NCI-H128 (cell line): ENCODE results near the gene CSRP1.
"Not testable (repeated sequence)": the region's sequence is repeated elsewhere in the genome, so short reads cannot be mapped to it uniquely, and the experiment has no call there.

Experiments used
- DNase-seq: peaks from one replicate; lab custom pipeline; 2025; ENCODE audit not compliant: unreplicated experiment; lab: John Stamatoyannopoulos, UW

The CSRP1 gene

DNA sequence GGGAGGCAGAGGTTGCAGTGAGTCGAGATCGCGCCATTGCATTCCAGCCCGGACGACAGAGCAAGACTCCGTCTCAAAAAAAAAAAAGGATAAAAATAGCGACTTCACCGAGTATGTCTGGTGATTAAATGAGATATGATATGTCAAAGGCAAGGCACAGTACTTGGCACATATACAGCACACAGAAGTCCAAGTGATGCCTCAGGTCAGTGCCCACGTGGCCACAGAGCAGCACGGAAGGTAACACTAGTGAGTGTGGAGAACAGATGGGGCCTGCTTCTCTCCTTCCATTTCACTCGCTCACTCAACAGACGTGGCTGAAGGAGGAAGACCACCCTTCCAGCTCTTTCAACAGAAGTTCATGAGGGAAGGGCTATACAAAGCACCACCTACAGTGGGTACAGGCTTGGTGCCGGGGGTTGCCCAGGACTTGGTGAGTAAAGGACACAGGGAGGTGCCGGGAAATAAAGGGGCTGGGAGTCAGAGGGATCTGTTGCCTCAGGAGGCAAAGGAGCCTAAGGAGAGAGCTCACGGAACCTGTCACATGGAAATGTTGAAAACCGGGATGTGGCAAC is 8.9 kb downstream of the CSRP1 start:
- no peak for DNase-seq

DNA sequence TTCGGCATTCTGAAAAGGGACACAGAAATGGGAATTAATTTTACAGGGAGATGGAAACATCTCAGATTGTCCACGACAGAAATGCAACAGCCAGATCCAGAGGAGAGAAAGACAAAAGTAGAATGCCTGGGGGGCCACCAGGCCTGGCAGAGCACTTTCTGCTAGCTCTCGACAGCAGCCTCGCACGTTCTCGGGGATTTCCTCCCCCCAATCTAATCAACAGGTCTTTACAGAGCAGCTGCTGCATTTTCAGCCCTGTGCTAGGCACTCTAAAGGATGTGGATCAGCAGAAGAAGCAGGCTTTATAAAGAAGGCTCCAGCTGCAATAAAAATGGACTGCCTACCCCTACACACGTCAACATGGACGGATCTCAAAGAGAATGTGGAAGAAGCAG is 10.6 kb downstream of the CSRP1 start:
- DNase-seq = no peak

GRCh38 chr1:201495551-201496295 is 11.2 kb downstream of the CSRP1 start:
- no peak for DNase-seq

DNA sequence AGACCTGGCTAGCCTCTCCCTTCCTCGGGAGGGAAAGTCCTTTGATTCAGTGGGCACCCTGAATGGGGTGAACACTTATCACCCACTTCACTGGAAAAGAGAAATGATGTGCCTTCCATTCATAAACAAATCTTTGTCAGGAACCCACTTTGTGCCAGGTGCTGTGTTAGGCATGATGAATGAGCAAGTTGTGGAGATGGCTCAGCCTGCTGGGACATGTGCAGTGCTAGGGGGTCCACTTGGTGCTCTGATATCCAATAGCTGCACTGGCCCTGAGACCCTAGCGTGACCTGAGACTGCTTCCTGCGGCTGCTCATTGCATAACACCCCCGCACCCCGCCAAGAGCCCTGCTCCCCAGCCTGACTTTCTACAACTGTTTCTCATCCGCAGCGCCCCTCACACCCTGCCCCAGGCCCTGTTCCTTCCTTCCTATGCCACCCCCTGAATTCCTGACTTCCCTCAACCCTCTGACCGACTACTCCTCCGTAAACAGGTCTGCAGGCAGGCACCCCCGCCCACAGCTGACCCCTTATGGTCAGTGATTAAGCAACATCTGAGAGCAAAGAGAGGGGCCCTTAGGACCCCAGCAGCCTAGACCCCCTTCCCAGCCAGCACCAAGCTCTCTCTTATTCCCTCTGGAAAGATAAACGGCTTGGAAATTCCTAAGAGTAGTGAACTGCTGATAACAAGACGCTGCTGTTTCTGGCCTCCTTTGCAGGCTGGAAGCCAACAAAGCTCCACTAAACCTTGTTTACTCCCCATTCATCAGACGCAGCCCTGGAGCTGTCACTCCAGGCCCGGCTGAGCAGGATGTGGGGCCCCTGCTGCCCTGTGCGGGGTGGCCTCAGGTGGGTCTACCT is 12.9 kb downstream of the CSRP1 start:
- DNase-seq = no peak

DNA sequence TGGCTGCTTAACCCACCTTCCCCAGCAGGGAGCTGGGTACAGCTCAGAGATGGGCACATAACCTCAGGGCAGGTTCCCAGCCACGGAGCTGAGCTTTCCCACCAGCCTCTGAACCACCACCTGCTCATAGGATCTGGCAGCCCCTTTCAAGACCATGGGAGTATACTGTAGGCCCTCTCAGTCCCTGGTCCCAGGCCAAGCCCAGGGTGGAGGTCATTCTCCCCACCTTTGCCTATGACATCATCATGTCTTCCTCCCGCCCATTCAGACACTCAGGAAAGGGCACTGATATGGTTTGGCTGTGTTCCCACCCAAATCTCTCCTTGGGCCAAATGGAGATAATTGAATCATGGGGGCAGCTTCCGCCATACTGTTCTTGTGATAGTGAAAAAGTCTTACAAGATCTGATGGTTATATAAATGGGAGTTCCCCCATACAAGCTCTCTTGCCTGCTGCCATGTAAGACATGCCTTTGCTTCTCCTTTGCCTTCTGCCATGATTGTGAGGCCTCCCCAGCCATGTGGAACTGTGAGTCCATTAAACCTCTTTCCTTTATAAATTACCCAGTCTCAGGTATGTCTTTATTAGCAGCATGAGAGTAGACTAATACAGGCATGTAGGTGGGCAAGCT is 13.8 kb downstream of the CSRP1 start:
- not testable (repeated sequence) for DNase-seq

DNA sequence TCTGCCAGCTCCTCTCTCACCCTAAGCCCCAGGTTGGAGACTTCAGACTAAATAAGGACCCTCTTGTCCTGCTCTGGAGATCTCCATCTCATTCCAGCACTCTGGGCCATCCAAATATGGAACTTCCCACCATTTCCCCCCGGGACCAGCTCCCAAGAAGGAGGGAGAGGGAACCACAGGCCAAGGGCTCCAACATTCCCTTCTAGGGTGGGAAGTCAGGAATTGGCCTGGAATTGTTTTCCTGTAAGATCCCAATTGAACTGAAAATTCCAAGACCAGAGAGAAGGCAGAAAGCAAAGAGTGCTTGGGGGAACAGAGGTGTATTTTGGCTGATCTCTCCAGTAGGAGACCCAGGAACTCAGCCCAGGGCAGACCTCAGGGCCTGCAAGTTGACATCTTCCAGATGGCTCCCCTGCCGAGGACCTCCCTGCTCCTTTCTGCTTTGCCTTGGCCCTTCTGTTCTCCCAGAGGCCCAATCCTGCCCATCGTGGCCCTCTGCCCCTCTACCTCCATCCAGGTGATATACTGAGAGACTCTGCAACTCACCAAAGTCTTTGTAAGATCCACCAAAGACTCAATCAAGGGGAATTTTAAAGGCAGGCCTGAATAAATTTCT is 14.9 kb downstream of the CSRP1 start:
- no peak for DNase-seq

DNA sequence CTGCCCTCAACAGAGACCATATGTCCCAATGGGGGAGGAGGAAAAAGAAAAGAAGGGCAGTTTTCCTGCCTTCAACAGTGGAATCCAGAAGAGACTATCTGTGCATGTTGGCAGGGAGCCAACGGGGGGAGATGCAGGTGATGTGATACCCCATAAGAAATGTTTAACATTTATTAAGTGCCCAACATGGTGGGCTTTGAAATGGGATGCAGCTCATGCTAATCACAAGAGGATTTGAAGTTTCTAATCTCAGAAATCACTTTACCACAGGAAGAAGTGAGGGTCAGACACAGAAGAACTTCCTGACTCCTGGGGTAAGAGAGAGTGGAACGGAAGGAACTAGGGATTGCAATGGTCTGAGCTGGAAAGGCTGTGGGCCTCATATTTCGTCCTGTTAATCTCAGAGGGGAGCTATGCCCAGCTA is 16.2 kb downstream of the CSRP1 start:
- DNase-seq = no peak

- no peak for DNase-seq
Measured at GRCh38 chr1:201489643-201490261, 17.2 kb downstream of the CSRP1 start.

DNA sequence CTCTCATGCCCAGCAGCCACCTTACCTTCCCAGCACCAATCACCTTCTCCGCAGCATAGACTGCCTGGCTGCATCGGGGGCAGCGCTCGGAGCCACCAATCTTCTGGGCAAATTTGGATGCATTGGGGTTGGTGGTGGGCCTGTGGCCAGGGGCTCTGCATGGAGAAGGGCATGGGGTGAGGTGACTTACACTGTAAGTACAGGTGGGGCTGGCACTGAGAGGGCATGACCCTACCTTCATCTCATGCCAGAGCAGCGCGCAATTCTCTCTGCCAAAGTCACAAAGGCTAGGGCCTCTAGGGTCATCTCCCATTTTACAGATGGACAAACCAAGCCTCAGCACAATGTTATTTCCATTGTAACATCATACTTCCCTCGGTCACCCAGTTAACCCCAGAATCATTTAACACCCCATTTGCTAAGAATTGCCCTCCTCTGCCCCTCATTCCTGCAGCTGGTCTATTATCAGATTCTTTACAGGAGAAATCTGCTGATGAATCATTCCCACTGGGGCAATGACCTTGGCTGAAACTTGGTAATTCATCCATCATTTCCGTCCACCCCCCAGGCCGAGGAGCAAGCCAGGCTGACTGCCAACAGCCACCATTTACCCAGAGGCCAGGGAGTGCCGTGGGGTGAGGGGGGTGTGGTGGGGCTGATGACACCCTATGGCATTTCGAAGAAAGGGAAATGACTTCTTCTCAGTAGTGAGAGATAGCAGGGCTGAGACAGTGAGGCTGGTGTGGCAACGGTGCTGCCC is 17.9 kb downstream of the CSRP1 start:
- DNase-seq = no peak

- DNase-seq = no peak
Measured at GRCh38 chr1:201487742-201488141, 19.2 kb downstream of the CSRP1 start.

- no peak for DNase-seq
Measured at GRCh38 chr1:201486187-201486586, 20.7 kb downstream of the CSRP1 start.

- DNase-seq = no peak
Measured at GRCh38 chr1:201485184-201485774, 21.6 kb downstream of the CSRP1 start.

DNA sequence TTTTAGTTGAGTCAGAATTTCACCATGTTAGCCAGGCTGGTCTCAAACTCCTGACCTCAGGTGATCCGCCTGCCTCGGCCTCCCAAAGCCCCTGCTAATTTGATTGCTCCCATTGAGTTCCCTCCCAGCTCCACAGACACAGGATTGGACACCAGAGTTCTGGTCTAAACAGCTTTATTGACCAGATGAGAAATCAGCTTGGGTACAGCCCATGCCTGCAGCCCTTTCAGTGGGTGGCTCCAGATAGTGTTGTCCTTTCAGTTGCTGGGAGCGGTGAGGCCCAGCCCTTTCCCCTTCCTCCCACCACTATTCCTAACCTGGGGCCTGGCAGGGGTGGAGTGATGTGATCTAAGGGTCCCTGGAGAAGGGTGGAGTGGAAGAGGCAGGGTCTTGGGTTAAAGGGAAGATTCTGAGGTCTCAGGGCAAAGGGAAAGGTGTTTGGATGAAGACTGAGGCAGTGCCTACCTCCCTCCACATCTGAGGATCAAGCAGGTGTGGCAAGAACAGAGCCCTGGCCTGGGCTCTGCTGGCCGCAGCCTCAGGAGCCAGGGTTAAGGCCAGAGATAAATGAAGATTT is 23.5 kb downstream of the CSRP1 start:
- DNase-seq = no peak

DNA sequence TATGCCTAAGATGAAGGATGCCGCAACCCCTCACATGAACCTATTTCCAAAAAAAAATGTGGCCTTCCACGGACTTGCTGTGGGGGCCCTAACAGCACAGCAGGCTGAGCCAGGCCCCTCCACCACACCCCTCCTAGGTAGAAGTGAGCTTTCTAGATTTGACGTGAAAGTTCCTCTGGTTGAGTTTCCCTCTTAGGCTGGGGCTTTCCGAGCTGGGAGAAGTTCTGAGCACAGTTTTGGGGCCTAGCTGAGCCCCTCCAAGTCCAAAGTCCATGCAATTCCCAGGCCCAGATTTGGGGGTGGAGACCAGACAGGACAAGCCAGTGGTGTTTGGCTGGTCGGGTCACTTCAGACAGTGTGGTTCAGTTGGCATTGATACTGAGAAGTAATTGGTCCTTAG is 24.2 kb downstream of the CSRP1 start:
- no peak for DNase-seq

- DNase-seq = peak; percentile 42
Measured at GRCh38 chr1:201481761-201482493, 25.0 kb downstream of the CSRP1 start.

GRCh38 chr1:201481004-201481380 is 25.9 kb downstream of the CSRP1 start:
- DNase-seq = no peak

DNA sequence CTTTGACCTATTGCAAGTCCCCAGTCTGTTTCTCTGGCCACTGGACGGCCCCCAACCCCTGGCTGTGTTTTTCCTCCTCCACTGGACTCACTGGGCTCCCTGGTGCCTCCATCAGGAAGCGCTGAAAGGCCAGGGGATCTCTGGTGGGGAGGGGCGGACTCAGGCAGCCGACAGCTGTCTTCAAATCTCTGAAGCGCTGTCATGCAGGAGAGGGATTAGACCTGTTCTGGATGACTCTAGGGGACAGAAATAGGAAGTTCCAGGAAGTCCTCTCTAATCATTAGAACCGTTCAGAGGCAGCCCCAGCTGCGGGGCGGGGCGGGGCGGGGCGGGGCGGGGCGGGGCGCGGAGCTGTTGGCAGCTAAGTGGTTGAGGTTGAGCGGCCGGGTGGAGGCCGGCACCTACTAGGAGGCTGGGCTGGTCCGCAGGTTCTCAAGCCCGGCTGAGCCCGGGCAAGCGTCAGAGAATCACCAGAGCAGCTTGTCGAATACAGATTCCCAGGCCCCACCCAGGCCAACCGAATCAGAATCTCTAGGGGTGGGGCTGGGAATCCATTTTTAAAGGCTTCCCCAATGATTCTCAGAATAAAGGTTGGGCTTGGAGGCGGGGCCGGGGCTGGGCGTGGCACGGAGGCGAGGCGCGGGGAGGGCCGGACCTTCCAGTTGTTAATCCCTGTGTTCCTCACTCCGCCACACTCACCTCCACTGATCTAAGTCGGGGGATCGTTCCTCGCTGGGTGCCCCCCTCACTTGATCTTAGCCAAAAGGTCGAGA is 26.5 kb downstream of the CSRP1 start:
- DNase-seq = peak; percentile 50
